Activated CD8-positive, alpha-beta memory T cell treated with anti-CD3 and anti-CD28 coated beads for 36 hours (primary cell): ENCODE measurements around the gene BST2. TPM values are rescaled to one million over a fixed set of nuclear protein-coding genes. Genes with fewer than 3 reads are reported as not detected.

Experiments used
- CTCF ChIA-PET: fragments of 350-600 bp; sonication (Branson Sonifier 250); formaldehyde crosslinking; loops from one replicate; lab custom pipeline; 2021; ENCODE audit warnings: antibody characterized with exemption; lab: Charles Lee
- POLR2A ChIA-PET: fragments of 350-600 bp; sonication (Branson Sonifier 250); formaldehyde crosslinking; loops from one replicate; lab custom pipeline; 2021; ENCODE audit warnings: antibody characterized with exemption; lab: Charles Lee
- total RNA-seq, 2 experiments: library from RNA; stranded (reverse); gene quantifications; one replicate each; pipeline ENCODE4 v1.2.3, GENCODE V29; 2021

Gene BST2
- total RNA-seq, 2 experiments from 2014 or later = 121 to 126 TPM

- ChIA-PET POLR2A (no interaction called here), CTCF (interaction anchor here (0.8 to 1.0 kb wide), 2 partner anchors 10 to 12 kb away, joined by 4 to 5 read pairs; no protein-coding TSS in a partner anchor)
These were observed 6.4 kb downstream of the BST2 start for GRCh38 chr19:17398902-17399527.

- CTCF ChIA-PET = no interaction called here
- POLR2A ChIA-PET = interaction anchor here (1.1 kb wide), 1 partner anchor 11 kb away, joined by 3 read pairs; the partner anchor contains the start of gene BST2
These were observed 10.5 kb downstream of the BST2 start for GRCh38 chr19:17394891-17395415.

- POLR2A ChIA-PET = interaction anchor here (0.7 kb wide), 1 partner anchor 369 kb away, joined by 12 read pairs; no protein-coding TSS in a partner anchor
- CTCF ChIA-PET = no interaction called here
These were observed 11.5 kb downstream of the BST2 start, which contains the start of gene CCDC194 for GRCh38 chr19:17393914-17394313. Gene CCDC194, minus strand, starts transcription at chr19:17394196. Its CDS starts 38 bp downstream, at chr19:17394158.

DNA sequence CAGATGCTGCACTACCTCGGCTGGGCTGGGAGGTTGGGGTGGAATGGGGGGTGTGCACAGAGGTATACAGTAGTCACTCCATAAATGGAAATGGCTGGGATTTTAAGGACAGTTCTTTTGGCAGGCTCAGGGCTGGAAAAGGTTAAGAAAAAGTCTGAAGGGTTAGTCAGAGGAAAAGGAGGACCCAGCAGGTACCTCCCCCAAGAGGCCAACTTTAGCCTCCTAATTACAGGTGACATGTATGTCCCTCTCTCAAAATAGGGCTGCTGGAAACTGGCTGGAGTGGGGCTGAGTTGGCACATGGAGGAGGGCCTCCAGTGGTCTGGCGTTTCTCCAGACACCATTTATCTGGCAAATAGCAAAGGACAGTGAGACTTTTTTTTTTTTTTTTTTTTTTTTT, 12.4 kb downstream of the BST2 start:
- ChIA-PET POLR2A (interaction anchor here (0.7 kb wide), 1 partner anchor 370 kb away, joined by 12 read pairs; no protein-coding TSS in a partner anchor), CTCF (no interaction called here)

- POLR2A ChIA-PET = no interaction called here
- CTCF ChIA-PET = interaction anchor here (0.7 to 1.4 kb wide), 5 partner anchors 14 to 190 kb away, joined by 3 to 7 read pairs (median 5); partner anchors contain the start of gene BST2
These were observed 13.9 kb downstream of the BST2 start for GRCh38 chr19:17391371-17392151.

GRCh38 chr19:17390665-17391370, 14.6 kb downstream of the BST2 start:
- ChIA-PET POLR2A (no interaction called here), CTCF (interaction anchor here (0.6 to 2.3 kb wide), 7 partner anchors 22 to 129 kb away, joined by 3 to 7 read pairs (median 5); partner anchors contain the start of genes ANKLE1 and MVB12A)

DNA sequence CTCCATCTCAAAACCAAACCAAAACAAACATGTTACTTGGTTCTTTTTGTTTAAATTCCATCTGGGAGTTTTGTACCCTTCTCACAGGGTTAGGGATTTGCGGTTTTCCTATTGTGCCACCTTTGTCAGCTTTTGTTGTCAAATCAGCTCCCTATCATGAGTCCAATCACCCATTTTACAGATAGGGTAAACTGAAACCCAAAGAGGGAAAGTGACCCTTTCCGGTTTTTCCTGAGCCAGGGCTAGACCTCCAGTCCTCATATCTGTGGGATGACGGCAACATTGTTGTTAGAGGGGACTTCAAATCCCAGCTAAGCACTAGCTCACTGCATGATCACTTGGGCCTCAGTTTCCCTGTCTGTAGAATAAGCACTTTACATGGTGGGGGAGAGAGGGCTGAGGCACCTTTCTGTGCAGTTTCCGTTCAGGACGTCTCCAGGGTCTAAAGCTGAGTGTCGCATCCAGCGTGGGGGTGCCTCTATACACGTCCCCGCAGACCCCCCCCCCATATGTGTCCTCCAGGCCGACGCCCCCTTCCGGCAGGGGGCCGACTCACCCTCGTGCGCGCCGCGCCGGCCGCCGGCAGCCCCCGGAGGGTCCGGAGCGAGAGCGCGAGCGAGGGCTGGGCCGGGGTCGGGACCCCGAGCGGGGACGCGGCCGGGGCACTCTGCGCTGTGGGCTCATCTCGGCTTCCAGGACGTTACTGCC, 15.3 kb downstream of the BST2 start:
- POLR2A ChIA-PET = interaction anchor here (0.6 kb wide), 1 partner anchor 335 kb away, joined by 4 read pairs; no protein-coding TSS in a partner anchor

GRCh38 chr19:17389288-17389687, 16.1 kb downstream of the BST2 start:
- ChIA-PET POLR2A (interaction anchor here (0.6 kb wide), 1 partner anchor 334 kb away, joined by 4 read pairs; no protein-coding TSS in a partner anchor), CTCF (interaction anchor here (0.9 to 2.3 kb wide), 7 partner anchors 10 to 129 kb away, joined by 3 to 7 read pairs (median 3); partner anchors contain the start of genes ANKLE1, BST2 and MVB12A)

More for the DNA sequence above, 15.3 kb downstream of the BST2 start:
- CTCF ChIA-PET = interaction anchor here (0.6 to 2.3 kb wide), 9 partner anchors 9 to 130 kb away, joined by 3 to 7 read pairs (median 3); partner anchors contain the start of genes ANKLE1, BST2 and MVB12A

- ChIA-PET POLR2A (no interaction called here), CTCF (interaction anchor here (0.6 to 1.9 kb wide), 26 partner anchors 9 to 331 kb away, joined by 3 to 9 read pairs (median 4); partner anchors contain the start of genes ABHD8, BST2, DDA1 and PLVAP)
These were observed 19.4 kb downstream of the BST2 start for GRCh38 chr19:17385878-17386611.

DNA sequence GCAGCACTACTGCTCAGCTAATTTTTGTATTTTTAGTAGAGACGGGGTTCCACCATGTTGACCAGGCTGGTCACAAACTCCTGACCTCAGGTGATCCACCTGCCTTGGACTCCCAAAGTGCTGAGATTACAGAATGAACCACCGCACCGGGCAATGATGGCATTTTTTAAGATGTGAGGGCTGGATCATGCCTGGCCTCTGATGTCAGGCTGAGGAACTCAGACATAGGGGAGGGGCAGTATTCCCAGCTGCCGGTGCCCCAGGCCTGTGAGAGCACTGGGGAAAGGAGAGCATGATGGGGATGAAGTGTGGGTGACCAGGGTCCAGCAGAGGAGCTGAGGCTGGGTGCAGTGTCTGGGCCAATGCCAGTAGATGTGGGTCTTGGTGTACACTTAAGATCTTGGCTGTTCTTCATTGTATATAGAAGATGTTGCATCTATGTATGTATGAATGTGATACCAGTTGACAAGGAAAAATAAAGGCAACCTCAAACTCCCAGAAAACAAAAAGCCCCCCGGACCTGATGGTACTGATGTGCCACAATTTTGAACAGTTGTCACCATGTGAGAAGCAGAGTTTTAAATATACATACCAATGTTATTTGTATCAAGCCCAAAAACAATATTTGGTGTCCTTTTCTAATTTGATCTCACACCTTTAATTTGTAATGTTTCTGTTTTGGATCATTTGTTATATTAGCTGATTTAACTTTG, 24.8 kb downstream of the BST2 start:
- POLR2A ChIA-PET = no interaction called here
- CTCF ChIA-PET = interaction anchor here (0.5 to 0.7 kb wide), 2 partner anchors 463 to 489 kb away, joined by 3 read pairs; no protein-coding TSS in a partner anchor

DNA sequence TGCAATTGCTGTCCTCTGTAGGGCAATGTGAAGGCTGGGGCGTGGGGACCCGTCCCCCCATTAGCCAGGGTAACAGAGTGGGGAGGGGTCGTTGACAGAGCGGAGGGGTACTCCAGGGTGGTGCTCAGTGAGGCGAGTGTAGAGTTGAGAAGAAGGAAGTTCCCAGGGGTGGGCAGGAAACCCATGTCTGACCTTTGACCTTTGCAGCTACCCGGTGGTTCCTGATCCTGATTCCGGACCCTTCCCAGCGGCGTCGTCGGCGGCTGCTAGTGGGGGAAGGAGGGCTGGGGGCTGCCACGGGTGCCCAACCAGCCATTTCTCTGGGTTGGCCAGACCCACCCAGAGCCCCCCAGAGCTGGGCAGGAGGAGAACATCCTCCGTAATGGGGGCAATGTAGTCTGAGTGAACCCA, 26.2 kb downstream of the BST2 start:
- CTCF ChIA-PET = interaction anchor here (0.8 kb wide), 1 partner anchor 194 kb away, joined by 6 read pairs; no protein-coding TSS in a partner anchor
- POLR2A ChIA-PET = no interaction called here

- ChIA-PET CTCF (no interaction called here), POLR2A (no interaction called here)
These were observed 27.2 kb downstream of the BST2 start for GRCh38 chr19:17378271-17378670.

GRCh38 chr19:17376935-17377600, 28.4 kb downstream of the BST2 start, which contains the start of gene PLVAP:
Gene PLVAP, minus strand, starts transcription at chr19:17377342. Its CDS starts 54 bp downstream, at chr19:17377288.
- POLR2A ChIA-PET = no interaction called here
- CTCF ChIA-PET = interaction anchor here (1.5 kb wide), 1 partner anchor 9 kb away, joined by 5 read pairs; no protein-coding TSS in a partner anchor

GRCh38 chr19:17370026-17370587, 35.3 kb downstream of the BST2 start:
- CTCF ChIA-PET = no interaction called here
- POLR2A ChIA-PET = no interaction called here

- CTCF ChIA-PET = interaction anchor here (2.0 kb wide), 1 partner anchor 21 kb away, joined by 7 read pairs; no protein-coding TSS in a partner anchor
- POLR2A ChIA-PET = no interaction called here
These were observed 40.1 kb downstream of the BST2 start for GRCh38 chr19:17365361-17365760.
